HG03060 (cell line): ENCODE measurements around the gene CFAP92.
"Not testable (repeated sequence)": the region's sequence is repeated elsewhere in the genome, so short reads cannot be mapped to it uniquely, and the experiment has no call there.

Source experiments
- ATAC-seq: cut with Tn5 transposase; IDR thresholded peaks from one replicate; pipeline ENCODE4 v1.9.1; 2021; ENCODE audit warnings: low read depth, moderate number of reproducible peaks; ENCODE audit not compliant: unreplicated experiment

CFAP92 gene

DNA sequence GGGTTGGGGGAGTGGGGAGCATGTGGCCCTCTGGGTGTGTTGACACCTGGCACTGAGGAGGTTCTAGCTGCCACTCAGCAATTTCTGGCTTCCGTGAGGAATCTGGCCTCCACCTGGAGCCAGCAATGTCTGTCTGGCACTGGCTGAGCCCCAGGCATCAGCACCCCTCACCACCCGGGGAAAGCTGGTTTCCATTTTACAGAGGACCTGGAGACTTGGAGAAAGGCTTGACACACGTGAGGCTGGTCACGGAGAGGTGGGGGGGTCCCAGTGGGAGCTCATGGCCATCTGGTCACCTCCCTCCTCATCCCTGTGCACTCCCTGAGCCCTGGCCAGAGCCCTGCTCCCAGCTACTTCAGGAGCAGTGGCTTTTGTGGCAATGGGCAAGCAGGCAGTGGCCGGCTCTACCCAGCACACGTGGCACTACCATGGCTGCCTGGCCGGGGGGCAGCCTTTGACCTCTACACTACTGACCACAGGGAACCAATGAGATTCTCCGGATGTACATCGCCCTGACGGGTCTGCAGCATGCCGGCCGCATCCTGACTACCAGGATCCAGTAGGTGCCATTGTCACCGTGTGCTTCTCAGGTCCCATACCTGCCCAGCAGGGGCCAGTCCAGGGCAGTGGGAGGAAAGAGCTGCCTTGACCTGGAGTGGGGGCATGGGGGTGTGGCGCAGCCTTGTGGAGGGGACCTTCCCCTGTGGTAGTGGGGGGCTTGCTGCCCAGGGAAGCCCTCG, 86.0 kb downstream of the CFAP92 start:
- no peak for ATAC-seq

DNA sequence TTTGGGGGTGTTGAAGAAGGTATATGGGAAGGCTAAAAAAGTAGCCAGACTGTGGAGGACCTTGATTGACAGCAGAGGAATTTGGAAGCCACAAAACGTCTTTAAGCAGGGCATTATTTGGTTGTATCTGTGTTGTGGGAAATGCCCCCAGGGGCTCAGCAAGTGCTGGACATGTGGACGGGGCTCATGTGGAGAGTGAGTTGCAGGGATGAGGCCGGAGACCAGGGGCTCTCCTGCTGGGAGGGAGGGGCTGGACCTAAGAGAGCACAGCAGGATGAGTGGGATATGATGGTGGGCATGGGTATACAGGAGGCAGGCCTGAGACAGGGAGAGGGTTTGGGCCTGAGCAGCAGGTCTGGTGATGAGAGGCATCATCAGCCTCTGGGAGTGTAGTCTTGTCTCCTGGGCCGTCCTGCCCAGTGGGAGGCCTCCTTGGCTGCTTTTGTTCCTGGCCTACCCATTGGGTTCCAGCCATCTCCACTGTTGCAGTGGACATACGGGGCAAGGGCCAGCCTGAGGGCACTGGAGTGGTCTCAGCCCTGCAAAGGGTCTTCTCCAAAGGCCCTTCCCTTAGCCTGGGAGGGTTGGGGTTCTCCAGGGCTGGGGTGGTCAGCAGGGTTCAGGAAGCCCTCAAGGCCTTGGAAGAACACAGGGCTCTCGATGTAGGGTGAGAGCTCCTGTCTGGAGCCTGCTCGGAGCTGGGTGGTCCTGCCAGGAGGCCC, 86.9 kb downstream of the CFAP92 start:
- ATAC-seq: no peak

DNA sequence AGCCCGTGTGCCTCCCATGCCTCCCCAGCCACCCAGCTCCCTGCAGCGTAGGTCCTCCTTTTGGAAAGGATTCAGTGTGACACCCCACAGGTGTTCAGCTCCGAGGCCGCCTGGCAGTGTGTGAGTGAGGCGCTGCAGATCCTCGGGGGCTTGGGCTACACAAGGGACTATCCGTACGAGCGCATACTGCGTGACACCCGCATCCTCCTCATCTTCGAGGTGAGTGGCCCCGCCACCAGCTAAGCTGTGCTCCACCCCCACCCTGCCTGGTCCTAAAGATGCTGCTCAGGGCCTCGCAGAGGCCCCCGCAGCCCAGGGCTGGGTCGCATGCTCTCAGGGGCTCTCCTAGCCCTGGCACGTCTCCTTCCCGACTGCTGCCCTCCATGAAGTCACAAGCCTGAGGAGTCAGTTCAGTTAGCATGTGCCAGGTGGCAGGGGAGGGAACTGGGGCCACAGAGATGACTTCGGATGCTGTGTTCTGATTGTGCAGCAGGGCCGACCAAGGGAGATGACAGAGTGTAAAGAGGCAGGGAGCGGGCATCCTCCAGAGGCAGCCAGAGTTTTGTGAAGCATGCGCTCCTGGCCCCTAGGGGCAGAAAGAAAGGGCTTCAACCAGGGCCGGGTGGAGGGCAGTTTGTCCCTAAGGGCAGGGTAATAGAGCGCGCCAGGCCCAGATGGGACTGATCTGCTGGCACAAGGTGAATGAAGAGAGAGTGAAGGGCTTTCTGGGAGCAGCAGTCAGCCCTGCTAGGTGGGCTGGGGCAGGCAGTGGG, 87.7 kb downstream of the CFAP92 start:
- no peak for ATAC-seq

DNA sequence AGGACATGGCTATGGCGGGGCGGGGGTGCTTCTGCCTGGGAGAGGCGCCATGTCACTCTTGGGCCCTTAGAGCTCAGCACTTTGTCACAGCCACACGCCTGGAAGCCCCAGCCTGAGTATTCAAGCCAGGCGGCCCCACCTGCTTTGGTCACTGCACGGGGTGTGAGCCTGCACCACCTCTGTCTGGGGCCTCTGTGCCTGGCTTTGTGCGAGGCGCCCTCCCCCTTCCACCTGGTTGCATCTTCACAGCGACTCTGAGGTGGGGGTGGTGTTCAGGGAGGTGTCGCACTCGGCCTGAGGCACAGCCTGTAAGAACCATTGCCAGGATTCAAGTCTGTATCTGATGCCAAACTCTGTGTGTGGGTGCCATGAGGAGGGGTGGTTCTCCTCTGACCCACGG, 90.4 kb downstream of the CFAP92 start:
- no peak for ATAC-seq

DNA sequence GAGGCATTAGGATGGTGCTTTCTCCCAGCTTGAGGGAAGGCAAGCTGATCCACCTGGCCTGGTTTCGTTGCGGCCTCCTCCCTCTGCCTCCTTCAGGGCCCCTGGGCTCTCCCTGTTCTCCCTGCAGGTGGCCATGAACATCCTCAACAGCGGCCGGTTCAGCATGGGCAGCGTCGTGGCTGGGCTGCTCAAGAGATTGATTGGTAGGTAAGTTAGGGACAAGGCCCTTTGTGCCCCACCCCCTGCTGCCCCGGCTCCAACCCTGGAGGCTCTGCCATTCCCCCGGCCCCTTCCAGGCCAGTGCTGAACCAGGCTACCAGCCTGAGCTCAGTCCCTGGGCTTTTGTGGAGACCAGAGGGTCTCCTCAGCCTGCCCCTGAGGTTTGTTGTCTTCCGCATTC, 91.5 kb downstream of the CFAP92 start:
- ATAC-seq: no peak

DNA sequence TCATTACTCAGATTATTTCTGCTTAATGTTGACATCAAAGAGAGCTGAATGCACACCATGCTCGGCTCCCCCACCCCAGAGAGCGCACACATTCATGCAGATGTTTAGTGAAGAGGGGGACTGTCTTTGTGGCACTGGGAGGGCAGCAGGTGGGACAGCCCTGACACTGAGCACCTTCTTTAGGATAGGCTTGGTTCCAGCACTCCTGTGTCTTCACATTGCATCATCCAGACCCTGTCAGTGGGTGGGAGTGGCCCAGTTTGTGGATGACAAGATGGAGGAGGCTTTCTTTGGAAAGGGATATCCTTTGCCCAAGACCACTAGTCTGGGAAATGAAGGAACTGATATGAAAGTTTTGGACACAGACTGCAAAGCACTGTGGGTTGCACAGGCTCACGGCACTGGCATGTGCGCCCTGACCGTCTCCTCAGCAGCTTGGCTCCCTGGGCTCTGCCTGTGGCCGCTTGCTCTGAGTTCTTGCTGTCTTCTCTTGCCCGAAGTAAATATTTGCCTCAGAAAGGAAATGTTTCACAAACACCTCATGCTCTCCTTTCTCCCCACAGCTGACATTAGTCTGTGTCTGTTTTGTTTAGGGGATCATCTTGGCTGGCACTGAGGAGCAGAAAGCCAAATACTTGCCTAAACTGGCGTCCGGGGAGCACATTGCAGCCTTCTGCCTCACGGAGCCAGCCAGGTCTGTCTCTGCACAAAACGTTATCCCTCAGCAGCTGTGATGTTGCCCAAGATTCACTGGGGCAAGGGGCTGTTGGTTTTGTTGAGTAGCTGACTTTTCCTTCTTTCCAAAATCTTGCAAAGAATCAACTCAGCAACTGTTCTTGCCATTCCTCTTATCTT, 97.8 kb downstream of the CFAP92 start:
- no peak for ATAC-seq

DNA sequence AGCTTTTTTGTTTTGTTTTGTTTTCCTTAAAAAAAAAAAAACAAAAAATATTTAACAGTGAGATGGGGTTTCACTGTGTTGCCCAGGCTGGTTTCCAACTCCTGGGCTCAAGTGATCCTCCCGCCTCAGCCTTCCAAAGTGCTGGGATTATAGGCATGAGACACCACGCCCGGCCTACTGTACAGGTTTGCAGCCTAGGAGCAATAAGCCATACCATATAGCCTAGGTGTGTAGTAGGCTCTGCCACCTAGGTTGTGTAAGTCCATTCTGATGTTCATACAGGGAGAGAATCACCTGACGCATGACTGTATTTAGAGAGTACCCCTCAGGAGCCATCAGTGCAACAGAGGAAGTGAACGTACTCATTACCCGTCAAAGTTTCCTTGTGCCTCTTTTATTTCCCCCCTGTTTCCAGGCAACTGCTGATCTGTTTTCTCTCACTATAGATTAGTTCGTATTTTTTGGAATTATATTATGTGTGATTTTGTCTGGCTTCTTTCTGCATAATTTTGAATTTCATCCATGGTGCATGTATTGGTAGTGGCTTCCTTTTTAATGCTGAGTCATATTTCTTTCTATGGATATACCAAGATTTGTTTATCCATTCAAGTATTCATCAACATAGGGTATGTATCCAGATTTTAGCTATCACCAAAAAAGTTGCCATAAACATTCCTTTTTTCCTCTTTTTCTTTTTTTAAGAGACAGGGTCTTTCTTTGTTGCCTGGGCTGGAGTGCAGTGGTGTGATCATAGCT, 104.6 kb downstream of the CFAP92 start:
- no peak for ATAC-seq

DNA sequence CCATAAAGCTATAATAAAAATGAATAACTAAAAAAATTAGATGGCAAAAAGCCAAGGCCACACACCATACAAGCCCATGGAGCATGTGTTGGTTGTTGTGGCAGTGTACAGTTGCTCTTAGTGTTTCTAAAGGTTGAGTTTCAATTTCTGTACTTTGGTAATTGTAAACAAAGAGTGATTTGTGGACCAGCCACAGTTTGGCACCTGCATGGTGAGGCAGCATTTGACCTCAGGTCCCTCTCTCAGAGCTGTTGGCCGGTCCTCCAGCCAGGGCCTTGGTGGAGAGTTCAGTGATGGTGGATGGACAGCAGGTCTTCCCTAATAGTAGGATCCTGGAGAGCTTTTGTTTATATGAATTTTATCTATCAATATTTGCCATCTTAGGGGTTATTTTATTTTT, 108.9 kb downstream of the CFAP92 start:
- ATAC-seq: no peak

DNA sequence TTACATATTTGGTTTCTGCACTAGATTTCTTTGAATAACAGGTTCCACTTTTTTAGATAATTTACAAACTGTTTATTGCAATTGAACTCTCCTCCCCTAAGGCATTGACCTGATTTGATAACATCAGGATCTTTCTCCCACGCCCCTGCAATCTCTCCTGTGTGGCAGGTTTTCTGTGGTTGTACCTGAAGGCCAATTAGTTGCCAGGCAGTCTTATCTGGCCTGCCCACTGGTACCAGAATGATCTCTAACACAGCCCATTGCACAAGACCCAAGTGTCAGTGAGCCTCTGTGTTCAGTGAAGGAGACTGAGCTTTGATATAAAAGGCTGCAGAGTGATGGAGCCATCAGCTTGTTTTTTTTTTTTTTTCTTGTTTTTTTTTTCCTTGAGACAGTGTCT, 111.2 kb downstream of the CFAP92 start:
- ATAC-seq: no peak

DNA sequence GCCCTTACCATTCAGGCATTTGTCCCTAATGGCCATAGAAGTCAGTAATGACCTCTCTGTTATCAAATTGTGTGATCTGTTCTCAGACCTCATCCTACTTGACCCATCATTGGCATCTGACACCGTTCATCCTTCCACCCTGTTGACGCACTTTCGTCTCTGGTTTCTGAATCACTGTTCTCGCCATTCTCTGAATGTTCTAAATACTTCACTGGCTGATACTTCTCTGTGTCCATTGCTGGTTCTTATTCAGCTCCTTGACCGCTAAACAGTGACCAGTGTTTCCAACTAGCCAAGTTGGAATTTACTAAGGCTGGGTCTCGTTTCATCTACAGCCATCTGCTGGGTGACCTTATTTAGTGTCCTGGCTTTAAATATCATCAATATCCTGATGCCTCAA, 112.3 kb downstream of the CFAP92 start:
- ATAC-seq: no peak

DNA sequence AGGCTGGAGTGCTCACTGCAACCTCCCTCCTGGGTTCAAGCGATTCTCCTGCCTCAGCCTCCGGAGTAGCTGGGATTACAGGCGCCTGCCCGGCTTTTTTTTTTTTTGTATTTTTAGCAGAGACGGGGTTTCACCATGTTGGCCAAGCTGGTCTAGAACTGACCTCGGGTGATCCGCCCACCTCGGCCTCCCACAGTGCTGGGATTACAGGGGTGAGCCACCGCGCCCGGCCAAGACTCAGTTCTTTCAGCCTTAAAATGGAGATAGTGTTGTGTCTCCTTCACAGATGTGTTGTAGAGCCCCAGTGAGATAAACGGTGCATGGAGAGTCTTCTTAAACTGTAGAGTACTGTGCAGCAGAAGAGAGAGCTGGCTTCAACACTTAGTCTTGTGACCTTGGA, 113.4 kb downstream of the CFAP92 start:
- not testable (repeated sequence) for ATAC-seq

DNA sequence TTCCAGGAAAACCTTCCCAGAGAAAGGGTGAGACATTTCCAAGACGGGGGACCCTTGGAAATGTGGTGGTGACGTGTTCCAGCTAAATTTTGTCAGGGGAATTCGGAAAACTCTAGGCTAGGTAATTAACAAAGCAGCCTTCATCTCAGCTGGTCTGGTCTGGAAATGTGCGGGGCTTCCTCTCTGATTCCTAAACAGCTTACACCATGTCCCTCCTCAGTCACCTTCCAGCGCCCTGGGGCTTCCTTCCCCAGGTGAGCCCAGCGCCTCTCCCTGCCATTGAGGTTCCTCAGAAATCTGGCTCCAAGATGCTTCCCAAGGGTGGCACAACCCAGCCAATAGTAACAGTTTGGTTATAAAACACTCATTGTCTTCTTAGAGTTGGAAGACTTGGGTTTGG, 113.9 kb downstream of the CFAP92 start:
- no peak for ATAC-seq

DNA sequence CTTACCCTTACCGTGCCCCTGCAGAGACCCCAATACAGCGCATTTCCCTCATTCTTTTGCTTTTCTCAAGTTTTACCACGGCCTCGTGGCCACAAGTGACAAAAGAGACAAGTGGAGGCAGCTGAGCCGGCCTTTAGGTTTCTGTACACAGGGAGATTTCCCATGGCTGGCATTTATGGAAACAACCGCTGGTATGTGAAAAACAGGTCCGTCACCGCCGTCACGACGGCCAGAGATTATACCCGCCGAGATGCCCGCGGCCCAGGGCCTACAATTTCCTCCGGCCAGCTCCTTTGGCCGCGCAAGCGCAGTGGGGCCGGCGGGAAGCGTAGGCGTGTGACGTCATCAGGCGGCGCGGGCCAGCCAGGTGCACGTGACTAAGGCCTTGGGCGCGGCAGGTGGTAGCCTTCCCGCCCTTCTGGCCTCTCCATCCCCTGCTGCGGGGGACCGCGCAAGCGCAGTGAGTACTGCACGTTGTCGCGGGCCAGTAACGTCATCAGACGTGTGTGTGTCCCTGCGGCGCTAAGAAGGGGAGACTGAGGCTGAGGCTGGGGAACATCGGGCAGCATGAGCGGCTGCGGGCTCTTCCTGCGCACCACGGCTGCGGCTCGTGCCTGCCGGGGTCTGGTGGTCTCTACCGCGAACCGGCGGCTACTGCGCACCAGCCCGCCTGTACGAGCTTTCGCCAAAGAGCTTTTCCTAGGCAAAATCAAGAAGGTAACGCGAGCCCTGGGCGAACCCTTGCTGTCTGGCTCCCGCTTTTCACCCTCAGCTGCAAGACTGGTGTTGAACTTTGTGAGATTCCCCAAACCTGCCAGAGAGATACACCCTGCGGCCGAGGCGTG, 114.5 kb downstream of the CFAP92 start, which contains the start of gene ACAD9:
Gene ACAD9, plus strand, starts transcription at position 496 of the 845 bp plus-strand sequence. Its CDS starts 72 bp downstream, at position 568.
- ATAC-seq: peak; percentile 79

DNA sequence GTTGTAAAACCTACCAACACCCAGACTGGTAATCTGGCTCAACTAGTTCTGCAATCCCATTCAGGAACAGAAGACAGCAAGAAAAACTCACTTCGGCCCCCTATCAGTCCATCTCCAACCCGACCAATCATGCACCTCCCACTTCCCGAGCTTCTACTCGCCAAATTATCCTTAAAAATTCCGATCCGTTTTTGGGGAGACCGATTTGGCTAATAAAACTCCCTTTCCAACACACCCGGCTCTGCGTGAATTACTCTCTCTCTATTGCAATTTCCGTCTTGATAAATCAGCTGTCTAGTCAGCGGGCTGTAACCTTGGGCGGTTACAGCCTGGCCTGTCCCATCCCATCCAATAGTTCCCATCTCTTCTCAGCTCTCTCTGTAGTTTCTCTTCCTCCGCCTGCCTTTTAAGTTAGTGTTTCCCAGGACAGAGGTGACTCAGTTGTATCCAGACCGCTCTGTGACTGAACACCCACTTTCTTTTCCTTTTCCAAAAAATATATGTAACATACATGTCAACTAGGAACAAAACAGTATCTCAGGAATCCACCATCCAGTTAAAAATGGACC, 115.2 kb downstream of the CFAP92 start:
- ATAC-seq: peak; percentile 5

DNA sequence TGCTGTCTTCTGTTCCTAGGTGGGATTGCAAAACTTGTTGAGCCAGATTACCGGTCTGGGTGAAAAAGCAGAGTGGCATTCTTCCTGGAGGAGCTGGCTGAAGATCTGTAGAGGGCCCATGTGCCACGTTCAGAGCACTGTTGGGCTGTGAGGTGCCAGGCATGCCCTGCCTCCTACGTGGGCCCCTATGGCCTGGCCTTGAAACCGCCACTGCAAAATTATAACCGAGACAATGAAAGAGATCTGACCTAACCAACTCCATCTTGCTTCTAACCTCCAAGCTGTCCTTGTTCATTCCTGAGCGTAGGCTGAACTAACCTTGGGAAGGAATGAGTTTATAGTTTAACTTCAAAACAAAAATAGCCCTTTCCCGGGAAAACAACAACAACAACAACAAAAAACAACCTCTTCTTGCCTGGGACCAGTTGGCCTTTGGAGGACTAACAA, 115.8 kb downstream of the CFAP92 start:
- no peak for ATAC-seq

DNA sequence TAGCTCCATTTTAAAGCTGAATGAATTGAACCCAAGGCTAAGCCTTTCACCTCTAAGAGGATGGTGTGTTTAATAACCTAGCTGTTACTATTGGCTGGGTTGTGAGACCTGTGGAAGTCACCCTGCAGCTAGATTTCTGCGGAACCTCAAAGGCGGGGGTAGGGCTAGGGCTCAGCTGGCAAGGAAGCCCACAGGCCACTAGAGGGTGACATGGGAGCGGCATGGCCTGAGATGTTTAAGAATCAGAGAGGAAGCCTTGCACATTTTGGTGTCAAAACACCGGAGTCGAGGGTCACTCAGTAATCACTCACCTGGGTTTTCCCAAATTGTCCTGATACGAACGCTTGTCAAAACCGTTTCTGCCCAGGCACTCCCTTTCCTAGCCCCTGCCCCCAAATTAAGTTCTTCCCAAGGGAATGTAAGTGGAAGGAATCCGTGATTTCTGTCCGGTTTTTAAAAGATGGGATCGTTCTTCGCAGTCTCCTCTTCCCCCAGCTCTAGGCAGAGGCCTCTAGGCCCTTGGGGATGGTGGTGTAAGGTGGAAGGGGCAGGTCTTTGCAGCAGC, 118.2 kb downstream of the CFAP92 start:
- no peak for ATAC-seq

DNA sequence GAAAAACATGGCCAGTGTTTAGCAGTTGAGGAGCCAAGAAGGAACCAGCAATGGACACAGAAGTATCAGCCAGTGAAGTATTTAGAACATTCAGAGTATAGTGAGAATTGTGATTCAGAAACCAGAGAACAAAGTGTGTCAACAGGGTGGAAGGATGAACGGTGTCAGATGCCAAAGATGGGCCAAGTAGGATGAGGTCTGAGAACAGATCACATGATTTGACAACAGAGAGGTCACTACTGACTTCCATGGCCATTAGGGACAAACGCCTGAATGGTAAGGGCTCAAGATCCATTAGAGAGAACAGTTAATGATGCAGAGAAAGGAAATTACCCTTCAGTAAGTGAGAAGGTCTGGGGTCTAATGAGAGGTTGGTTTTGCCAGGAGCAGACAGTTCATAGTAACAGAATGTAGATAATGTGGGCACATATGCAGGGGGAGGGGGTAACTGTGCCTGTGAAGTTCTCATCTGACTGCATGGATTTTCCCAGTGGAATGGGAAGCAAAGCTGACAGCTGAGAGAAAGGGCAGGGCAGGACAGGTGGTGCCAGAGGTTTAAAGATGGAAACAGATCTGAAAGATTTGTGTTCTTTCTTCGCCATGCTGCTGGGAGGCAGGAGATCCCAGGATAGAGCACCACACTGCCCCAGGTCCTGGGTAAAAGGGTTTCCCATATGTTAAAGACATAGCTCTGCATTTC, 119.2 kb downstream of the CFAP92 start:
- ATAC-seq: no peak
